K562 (cell line): ENCODE measurements around the gene PPM1L. TPM values are rescaled to one million over a fixed set of nuclear protein-coding genes. Genes with fewer than 3 reads are reported as not detected.

Experiments used
- LCOR ChIP-seq: sonication (generic); formaldehyde crosslinking; IDR thresholded peaks from 2 replicates; pipeline ENCODE4 v1.8.0; 2022; ENCODE audit warnings: mild to moderate bottlenecking, missing genetic modification reagents
- MAFF ChIP-seq: IDR thresholded peaks from 2 replicates; pipeline ENCODE4 v1.6.1; 2012; ENCODE audit warnings: low read length, improper control_type of control experiment
- SMC3 ChIP-seq: conservative IDR thresholded peaks from 2 replicates; pipeline ENCODE4 v1.6.1; 2011; ENCODE audit warnings: low read depth, low read length, improper control_type of control experiment; ENCODE audit not compliant: insufficient read depth
- SRSF7 ChIP-seq: fragments of 200-400 bp; formaldehyde crosslinking; optimal IDR thresholded peaks from 2 replicates; pipeline ENCODE3; 2017; ENCODE audit warnings: mild to moderate bottlenecking, low read depth, low read length
- TRIM28 ChIP-seq: fragments of 450-650 bp; IDR thresholded peaks from 2 replicates; pipeline ENCODE4 v1.6.1; 2017
- ZC3H8 ChIP-seq: fragments of 450-650 bp; IDR thresholded peaks from 2 replicates; pipeline ENCODE4 v1.6.1; 2017
- ZNF444 ChIP-seq: fragments of 250-450 bp; sonication (Bioruptor Pico); IDR thresholded peaks from 2 replicates; pipeline ENCODE4 v1.4.0; 2020; ENCODE audit warnings: mild to moderate bottlenecking, moderate library complexity
- polyA plus RNA-seq, 8 experiments: library from polyadenylated mRNA; depleted of rRNA in 4 of 8; stranded (reverse) in 5 of 8; unstranded in 3 of 8; fragments of >200 nt; fragmentation: Nextera tagmentation in 2 of 8; fragmentation: Illumina TruSeq in 1 of 8; extraction: Ambion mirVana in 2 of 8; extraction: Trizol in 1 of 8; gene quantifications; 2 replicates each; pipeline versions ENCODE4 v1.2.1 to v1.2.3, GENCODE V29; 2011 to 2014; ENCODE audit warnings: inconsistent platforms in 1 of 8, missing spikeins in 1 of 8
- total RNA-seq, 7 experiments: library from RNA; depleted of rRNA in 6 of 7; stranded (reverse); fragments of >200 nt in 6 of 7; fragmentation: Illumina TruSeq in 2 of 7; extraction: Trizol in 2 of 7; gene quantifications; 2 replicates each; pipeline versions ENCODE4 v1.2.1 to v1.2.3, GENCODE V29; 2011 to 2021; ENCODE audit warnings: low replicate concordance in 1 of 7
- TF ChIP-seq, protein P1 (sequence below): fragments of 200-400 bp; formaldehyde crosslinking; IDR thresholded peaks from 2 replicates; pipeline ENCODE4 v1.6.1; 2017; ENCODE audit warnings: mild to moderate bottlenecking, low read depth, low read length, moderate library complexity
- TF ChIP-seq, protein P2 (sequence below): fragments of 450-650 bp; IDR thresholded peaks from 2 replicates; pipeline ENCODE4 v1.6.1; 2016; ENCODE audit warnings: low read depth

PPM1L gene
- total and polyA plus RNA-seq, 9 of the 15 experiments (the other 6 are each of a cell fraction or from before 2014, with no cell fraction given): 0.01 to 0.41 (median 0.14) TPM

DNA sequence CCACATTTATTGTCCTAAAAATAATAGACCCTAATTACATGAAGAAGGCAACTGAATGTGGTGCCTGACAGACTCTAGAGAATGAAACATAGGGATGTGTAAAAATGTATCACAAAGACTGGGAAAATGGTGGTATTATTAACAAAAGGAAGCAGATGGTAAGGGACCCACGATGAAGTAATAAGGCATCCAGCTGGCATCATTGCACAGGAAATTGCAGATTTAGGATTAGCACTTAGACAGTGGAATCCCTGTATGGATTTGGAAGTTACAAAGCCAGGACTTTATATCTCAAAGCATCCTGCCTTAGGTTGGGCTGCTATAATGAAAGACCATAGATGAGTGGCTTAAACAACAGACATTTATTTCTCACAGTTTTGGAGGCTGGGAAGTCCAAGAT lies 104.3 kb downstream of the PPM1L start (continued):
- TF ChIP-seq, protein P1, sequence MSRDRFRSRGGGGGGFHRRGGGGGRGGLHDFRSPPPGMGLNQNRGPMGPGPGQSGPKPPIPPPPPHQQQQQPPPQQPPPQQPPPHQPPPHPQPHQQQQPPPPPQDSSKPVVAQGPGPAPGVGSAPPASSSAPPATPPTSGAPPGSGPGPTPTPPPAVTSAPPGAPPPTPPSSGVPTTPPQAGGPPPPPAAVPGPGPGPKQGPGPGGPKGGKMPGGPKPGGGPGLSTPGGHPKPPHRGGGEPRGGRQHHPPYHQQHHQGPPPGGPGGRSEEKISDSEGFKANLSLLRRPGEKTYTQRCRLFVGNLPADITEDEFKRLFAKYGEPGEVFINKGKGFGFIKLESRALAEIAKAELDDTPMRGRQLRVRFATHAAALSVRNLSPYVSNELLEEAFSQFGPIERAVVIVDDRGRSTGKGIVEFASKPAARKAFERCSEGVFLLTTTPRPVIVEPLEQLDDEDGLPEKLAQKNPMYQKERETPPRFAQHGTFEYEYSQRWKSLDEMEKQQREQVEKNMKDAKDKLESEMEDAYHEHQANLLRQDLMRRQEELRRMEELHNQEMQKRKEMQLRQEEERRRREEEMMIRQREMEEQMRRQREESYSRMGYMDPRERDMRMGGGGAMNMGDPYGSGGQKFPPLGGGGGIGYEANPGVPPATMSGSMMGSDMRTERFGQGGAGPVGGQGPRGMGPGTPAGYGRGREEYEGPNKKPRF: no peak
- TF ChIP-seq, protein P2, sequence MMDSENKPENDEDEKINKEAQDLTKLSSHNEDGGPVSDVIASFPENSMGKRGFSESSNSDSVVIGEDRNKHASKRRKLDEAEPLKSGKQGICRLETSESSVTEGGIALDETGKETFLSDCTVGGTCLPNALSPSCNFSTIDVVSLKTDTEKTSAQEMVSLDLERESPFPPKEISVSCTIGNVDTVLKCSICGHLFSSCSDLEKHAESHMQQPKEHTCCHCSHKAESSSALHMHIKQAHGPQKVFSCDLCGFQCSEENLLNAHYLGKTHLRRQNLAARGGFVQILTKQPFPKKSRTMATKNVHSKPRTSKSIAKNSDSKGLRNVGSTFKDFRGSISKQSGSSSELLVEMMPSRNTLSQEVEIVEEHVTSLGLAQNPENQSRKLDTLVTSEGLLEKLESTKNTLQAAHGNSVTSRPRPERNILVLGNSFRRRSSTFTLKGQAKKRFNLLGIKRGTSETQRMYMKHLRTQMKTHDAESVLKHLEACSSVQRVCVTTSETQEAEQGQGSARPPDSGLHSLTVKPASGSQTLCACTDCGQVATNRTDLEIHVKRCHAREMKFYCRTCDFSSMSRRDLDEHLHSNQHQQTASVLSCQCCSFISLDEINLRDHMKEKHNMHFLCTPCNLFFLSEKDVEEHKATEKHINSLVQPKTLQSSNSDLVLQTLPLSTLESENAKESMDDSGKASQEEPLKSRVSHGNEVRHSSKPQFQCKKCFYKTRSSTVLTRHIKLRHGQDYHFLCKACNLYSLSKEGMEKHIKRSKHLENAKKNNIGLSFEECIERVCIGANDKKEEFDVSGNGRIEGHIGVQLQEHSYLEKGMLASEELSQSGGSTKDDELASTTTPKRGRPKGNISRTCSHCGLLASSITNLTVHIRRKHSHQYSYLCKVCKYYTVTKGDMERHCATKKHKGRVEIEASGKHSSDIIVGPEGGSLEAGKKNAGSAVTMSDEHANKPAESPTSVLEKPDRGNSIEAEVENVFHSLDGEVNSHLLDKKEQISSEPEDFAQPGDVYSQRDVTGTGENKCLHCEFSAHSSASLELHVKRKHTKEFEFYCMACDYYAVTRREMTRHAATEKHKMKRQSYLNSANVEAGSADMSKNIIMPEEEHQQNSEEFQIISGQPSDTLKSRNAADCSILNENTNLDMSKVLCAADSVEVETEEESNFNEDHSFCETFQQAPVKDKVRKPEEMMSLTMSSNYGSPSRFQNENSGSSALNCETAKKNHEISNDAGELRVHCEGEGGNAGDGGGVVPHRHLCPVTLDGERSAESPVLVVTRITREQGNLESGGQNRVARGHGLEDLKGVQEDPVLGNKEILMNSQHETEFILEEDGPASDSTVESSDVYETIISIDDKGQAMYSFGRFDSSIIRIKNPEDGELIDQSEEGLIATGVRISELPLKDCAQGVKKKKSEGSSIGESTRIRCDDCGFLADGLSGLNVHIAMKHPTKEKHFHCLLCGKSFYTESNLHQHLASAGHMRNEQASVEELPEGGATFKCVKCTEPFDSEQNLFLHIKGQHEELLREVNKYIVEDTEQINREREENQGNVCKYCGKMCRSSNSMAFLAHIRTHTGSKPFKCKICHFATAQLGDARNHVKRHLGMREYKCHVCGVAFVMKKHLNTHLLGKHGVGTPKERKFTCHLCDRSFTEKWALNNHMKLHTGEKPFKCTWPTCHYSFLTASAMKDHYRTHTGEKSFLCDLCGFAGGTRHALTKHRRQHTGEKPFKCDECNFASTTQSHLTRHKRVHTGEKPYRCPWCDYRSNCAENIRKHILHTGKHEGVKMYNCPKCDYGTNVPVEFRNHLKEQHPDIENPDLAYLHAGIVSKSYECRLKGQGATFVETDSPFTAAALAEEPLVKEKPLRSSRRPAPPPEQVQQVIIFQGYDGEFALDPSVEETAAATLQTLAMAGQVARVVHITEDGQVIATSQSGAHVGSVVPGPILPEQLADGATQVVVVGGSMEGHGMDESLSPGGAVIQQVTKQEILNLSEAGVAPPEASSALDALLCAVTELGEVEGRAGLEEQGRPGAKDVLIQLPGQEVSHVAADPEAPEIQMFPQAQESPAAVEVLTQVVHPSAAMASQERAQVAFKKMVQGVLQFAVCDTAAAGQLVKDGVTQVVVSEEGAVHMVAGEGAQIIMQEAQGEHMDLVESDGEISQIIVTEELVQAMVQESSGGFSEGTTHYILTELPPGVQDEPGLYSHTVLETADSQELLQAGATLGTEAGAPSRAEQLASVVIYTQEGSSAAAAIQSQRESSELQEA: no peak
- TF ChIP-seq SMC3 (no peak), LCOR (CRISPR knock-in tag) (no peak), MAFF (no peak), SRSF7 (no peak), ZNF444 (CRISPR knock-in tag) (no peak), ZC3H8 (no peak), TRIM28 (no peak)
